RWPE2 (cell line): Measurements from ENCODE around the gene LRRC8D.
"Not testable (repeated sequence)": the region's sequence is repeated elsewhere in the genome, so short reads cannot be mapped to it uniquely, and the experiment has no call there.

Experiments used
- ATAC-seq: fragments of 200-7000 bp; cut with Tn5 transposase; 3 replicates; pipeline ENCODE4 v1.9.1; 2021; ENCODE audit warnings: low read depth
- DNase-seq: peaks from one replicate; pipeline ENCODE4 v3.0.0-alpha.2; 2020; ENCODE audit warnings: low spot score
- H3K27ac ChIP-seq: fragments of 450-650 bp; 2 replicates; pipeline ENCODE4 v1.5.1; 2017; ENCODE audit warnings: mild to moderate bottlenecking; ENCODE audit not compliant: poor library complexity, severe bottlenecking
- H3K27me3 ChIP-seq: fragments of 250-450 bp; sonication (Bioruptor Pico); 2 replicates; pipeline ENCODE4 v1.5.1; 2021; ENCODE audit warnings: mild to moderate bottlenecking, moderate library complexity; ENCODE audit not compliant: insufficient read depth, poor library complexity, severe bottlenecking
- H3K36me3 ChIP-seq: fragments of 250-450 bp; sonication (Bioruptor Pico); 2 replicates; pipeline ENCODE4 v1.5.1; 2020; ENCODE audit warnings: low read depth, mild to moderate bottlenecking, moderate library complexity
- H3K4me1 ChIP-seq: fragments of 250-450 bp; sonication (Bioruptor Pico); 2 replicates; pipeline ENCODE4 v1.5.1; 2021; ENCODE audit warnings: mild to moderate bottlenecking, moderate library complexity; ENCODE audit not compliant: insufficient read depth, poor library complexity, severe bottlenecking
- H3K4me3 ChIP-seq: fragments of 250-450 bp; sonication (Bioruptor Pico); 2 replicates; pipeline ENCODE4 v1.5.1; 2021; ENCODE audit warnings: mild to moderate bottlenecking, moderate library complexity; ENCODE audit not compliant: severe bottlenecking
- H3K9me3 ChIP-seq: fragments of 250-450 bp; sonication (Bioruptor Pico); 2 replicates; pipeline ENCODE4 v1.5.1; 2021; ENCODE audit warnings: mild to moderate bottlenecking, moderate library complexity; ENCODE audit not compliant: severe bottlenecking
- TF ChIP-seq, protein P1 (sequence below): fragments of 450-650 bp; IDR thresholded peaks from one replicate; pipeline ENCODE4 v1.5.1; 2017; ENCODE audit warnings: mild to moderate bottlenecking, moderate library complexity; ENCODE audit not compliant: poor library complexity, severe bottlenecking

The LRRC8D gene

DNA sequence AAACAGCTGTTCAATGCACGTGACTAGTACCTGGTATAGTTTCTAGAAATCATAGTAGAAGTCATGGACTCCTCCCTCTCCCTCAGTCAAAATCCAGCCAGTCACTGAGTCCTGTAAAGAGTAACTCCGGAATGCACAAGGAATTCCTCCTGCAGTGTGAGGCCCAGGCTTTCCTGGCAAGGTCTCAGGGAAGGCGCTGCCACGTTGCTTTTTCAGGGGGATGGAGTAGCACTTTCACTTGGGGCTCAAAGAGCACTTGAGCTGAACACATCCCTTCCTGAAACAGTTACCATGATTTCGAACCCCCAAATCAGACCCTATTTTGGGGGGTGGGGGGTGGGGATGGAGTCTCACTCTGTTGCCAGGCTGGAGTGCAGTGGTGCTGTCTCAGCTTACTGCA lies 26.4 kb upstream of the LRRC8D start:
- Histone ChIP-seq H3K4me3 (no peak overlapping the region), H3K27me3 (no peaks in the 10 kb centered on the region), H3K27ac (no peak overlapping the region), H3K36me3 (no peaks in the 10 kb centered on the region), H3K9me3 (no peaks in the 10 kb centered on the region), H3K4me1 (no peaks in the 10 kb centered on the region)
- DNase-seq: no peak
- no peak for ATAC-seq
- TF ChIP-seq, protein P1, sequence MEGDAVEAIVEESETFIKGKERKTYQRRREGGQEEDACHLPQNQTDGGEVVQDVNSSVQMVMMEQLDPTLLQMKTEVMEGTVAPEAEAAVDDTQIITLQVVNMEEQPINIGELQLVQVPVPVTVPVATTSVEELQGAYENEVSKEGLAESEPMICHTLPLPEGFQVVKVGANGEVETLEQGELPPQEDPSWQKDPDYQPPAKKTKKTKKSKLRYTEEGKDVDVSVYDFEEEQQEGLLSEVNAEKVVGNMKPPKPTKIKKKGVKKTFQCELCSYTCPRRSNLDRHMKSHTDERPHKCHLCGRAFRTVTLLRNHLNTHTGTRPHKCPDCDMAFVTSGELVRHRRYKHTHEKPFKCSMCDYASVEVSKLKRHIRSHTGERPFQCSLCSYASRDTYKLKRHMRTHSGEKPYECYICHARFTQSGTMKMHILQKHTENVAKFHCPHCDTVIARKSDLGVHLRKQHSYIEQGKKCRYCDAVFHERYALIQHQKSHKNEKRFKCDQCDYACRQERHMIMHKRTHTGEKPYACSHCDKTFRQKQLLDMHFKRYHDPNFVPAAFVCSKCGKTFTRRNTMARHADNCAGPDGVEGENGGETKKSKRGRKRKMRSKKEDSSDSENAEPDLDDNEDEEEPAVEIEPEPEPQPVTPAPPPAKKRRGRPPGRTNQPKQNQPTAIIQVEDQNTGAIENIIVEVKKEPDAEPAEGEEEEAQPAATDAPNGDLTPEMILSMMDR: no peak

DNA sequence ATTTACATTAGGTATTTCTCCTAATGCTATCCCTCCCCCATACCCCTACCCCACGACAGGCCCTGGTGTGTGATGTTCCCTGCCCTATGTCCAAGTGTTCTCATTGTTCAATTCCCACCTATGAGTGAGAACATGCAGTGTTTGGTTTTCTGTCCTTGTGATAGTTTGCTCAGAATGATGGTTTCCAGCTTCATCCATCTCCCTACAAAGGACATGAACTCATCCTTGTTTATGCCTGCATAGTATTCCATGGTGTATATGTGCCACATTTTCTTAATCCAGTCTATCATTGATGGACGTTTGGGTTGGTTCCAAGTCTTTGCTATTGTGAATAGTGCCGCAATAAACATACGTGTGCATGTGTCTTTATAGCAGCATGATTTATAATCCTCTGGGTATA lies 25.3 kb upstream of the LRRC8D start:
- not testable (repeated sequence) for H3K4me3 ChIP-seq, DNase-seq, H3K36me3 ChIP-seq, H3K27me3 ChIP-seq, H3K9me3 ChIP-seq, H3K27ac ChIP-seq, ATAC-seq, H3K4me1 ChIP-seq

DNA sequence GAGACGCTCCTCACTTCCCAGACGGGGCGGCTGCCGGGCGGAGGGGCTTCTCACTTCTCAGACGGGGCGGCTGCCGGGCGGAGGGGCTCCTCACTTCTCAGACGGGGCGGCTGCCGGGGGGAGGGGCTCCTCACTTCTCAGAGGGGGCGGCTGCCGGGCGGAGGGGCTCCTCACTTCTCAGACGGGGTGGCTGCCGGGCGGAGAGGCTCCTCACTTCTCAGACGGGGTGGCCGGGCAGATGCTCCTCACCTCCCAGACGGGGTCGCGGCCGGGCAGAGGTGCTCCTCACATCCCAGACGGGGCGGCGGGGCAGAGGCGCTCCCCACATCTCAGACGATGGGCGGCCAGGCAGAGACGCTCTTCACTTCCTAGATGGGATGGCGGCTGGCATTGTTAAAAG lies 23.0 kb upstream of the LRRC8D start:
- not testable (repeated sequence) for DNase-seq, H3K4me3 ChIP-seq, H3K9me3 ChIP-seq, H3K27me3 ChIP-seq, H3K4me1 ChIP-seq, ATAC-seq, H3K27ac ChIP-seq, H3K36me3 ChIP-seq

DNA sequence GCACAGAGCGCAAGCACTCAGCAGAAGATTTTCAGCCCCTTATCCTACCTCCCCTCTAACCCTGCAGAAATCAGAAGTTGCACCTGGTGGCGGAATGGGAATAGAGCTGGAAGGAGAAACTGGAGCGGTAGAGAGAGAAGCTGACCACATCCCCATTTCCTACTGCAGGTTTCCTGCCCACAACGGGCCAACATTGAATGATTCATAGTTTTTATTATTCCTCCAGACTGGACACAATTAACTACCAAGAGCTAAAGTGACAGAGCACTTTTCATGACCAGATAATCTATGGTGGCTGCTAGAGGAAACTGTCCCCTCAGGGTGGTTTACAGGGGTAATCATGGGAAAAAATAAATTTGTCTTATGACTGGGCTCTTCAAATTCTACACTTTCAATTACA lies 21.3 kb upstream of the LRRC8D start:
- Histone ChIP-seq H3K36me3 (no peaks in the 10 kb centered on the region), H3K27ac (no peak overlapping the region), H3K9me3 (no peaks in the 10 kb centered on the region), H3K4me3 (no peak overlapping the region), H3K27me3 (no peaks in the 10 kb centered on the region), H3K4me1 (no peaks in the 10 kb centered on the region)
- no peak for ATAC-seq
- DNase-seq: no peak
- TF ChIP-seq, protein P1: no peak

DNA sequence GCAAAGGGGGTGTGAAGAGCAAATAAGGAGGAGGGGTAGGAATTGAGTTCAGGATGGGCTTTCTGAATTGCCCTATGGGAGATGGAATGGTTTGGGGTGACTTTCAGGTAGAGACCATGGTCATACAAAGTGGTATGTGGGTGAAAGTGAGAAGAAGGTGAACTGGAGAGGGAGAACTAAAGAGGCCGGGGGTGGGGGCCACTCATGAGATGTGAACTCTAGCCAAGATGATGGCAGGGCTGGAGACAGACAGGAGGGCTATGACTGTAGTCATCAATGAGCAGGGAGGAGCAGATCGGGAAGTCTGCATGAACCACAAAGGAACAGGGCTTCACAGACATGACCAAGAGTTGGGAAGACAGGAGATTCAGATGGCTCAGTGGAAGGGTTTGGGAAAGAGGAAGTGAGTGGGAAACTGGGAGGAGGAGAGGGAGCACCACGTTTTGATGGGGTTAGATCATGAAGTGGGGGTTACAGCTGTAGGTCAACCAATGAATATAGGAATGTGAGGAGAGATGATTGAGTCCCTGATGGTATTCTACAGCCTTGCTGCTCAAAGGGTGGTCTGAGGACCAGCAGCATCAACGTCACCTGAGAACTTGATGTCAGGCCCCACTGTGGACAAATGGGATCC lies 20.7 kb upstream of the LRRC8D start:
- Histone ChIP-seq H3K9me3 (no peaks in the 10 kb centered on the region), H3K4me3 (no peak overlapping the region), H3K36me3 (no peaks in the 10 kb centered on the region), H3K27ac (no peak overlapping the region), H3K27me3 (no peaks in the 10 kb centered on the region), H3K4me1 (no peaks in the 10 kb centered on the region)
- TF ChIP-seq, protein P1: no peak
- no peak for ATAC-seq
- no peak for DNase-seq

DNA sequence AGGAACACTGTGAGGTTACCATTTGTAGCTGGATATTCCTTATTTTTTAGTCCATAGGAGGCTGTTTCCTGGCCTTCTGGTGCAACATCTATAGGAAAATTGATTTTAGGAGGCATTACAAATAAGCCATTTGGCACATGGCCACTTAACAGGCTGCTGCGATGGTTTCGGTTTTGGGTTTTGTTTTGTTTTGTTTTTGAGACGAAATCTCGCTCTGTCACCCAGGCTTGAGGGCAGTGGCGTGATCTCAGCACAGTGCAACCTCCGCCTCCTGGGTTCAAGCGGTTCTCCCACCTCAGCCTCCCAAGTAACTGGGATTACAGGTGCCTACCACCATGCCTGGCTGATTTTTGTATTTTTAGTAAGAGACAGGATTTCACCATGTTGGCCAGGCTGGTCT lies 20.1 kb upstream of the LRRC8D start:
- DNase-seq: no peak
- Histone ChIP-seq H3K4me3 (no peak overlapping the region), H3K27me3 (no peaks in the 10 kb centered on the region), H3K9me3 (no peaks in the 10 kb centered on the region), H3K27ac (no peak overlapping the region), H3K4me1 (no peaks in the 10 kb centered on the region), H3K36me3 (no peaks in the 10 kb centered on the region)
- ATAC-seq: no peak
- TF ChIP-seq, protein P1: no peak
